ENCODE measurements around the gene NGLY1. TPM values are rescaled to one million over a fixed set of nuclear protein-coding genes. Genes with fewer than 3 reads are reported as not detected.
A peak's percentile ranks its signal among the peaks of the same experiment; 100 is the strongest.

The NGLY1 gene
- total and polyA plus RNA-seq, 2 of the 8 experiments (the other 6 are each of a cell fraction or from before 2014, with no cell fraction given) = 3.1 to 24.8 TPM

DNA sequence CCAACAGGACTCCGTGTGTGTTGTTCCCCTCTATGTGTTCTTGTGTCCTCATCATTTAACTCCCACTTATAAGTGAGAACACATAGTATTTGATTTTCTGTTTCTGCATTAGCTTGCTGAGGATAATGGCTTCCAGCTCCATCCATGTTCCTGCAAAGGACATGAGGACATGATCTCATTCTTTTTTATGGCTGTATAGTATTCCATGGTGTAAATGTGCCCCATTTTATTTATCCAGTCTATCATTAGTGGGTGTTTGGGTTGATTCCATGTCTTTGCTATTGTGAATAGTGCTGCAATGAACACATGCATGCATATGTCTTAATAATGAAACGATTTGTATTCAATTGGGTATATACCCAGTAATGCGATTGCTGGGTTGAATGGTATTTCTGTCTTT, 90.0 kb downstream of the NGLY1 start:
- Histone ChIP-seq H4K20me1 (replicated peaks in 1 of 2; ENCODE audit: control insufficient read depth in 1 of 2, insufficient read depth in 2 of 2, low read length in 2 of 2) (no peaks in the 10 kb centered on the region), H3K9me3 (ENCODE audit: insufficient read depth in 2 of 2, low read depth in 1 of 2, low read length in 1 of 2) (no peaks in the 10 kb centered on the region), H3K18ac (ENCODE audit: extremely low read depth, low read length) (no peak overlapping the region), H3K9ac (replicated peaks in 1 of 4; ENCODE audit: extremely low read depth in 1 of 4, low read depth in 3 of 4, low read length in 3 of 4) (no peak overlapping the region), H4K91ac (replicated peaks; ENCODE audit: insufficient read length, low read length) (no peak overlapping the region), H3K4me3 (ENCODE audit: extremely low read depth in 1 of 4, insufficient read depth in 2 of 4, low read depth in 3 of 4, low read length in 4 of 4) (no peak overlapping the region), H3K36me3 (ENCODE audit: control insufficient read depth in 2 of 4, insufficient read depth in 4 of 4, low read length in 3 of 4) (no peaks in the 10 kb centered on the region), H3K56ac (replicated peaks; ENCODE audit: insufficient read length, low read depth, low read length) (no peak overlapping the region), H2AFZ (ENCODE audit: low read length) (no peak overlapping the region), H3K27me3 (replicated peaks in 1 of 4; ENCODE audit: control insufficient read depth in 3 of 4, extremely low read depth in 1 of 4, insufficient read depth in 3 of 4, low read length in 3 of 4) (no peaks in the 10 kb centered on the region), H3K4ac (replicated peaks; ENCODE audit: insufficient read length, low read depth, low read length) (no peak overlapping the region), H2BK15ac (ENCODE audit: low read length) (no peak overlapping the region), H3K27ac (ENCODE audit: low read depth, low read length) (no peak overlapping the region), H2BK5ac (ENCODE audit: low read depth, low read length) (no peak overlapping the region), H3K23me2 (ENCODE audit: low read depth, low read length) (no peaks in the 10 kb centered on the region), H3K4me2 (ENCODE audit: insufficient read depth in 1 of 2, low read depth in 2 of 2, low read length in 2 of 2) (no peak overlapping the region), H3K14ac (ENCODE audit: insufficient read length) (no peak overlapping the region), H4K8ac (ENCODE audit: extremely low read depth, insufficient read depth, low read length) (no peak overlapping the region), H3K4me1 (replicated peaks in 1 of 4; ENCODE audit: control insufficient read depth in 3 of 4, insufficient read depth in 4 of 4, low read length in 3 of 4) (no peaks in the 10 kb centered on the region), H4K5ac (ENCODE audit: insufficient read length, low read depth, low read length) (no peak overlapping the region), H3K79me2 (ENCODE audit: control insufficient read depth in 1 of 2, insufficient read depth in 2 of 2, low read length in 2 of 2) (no peaks in the 10 kb centered on the region), H2AK5ac (ENCODE audit: low read depth, low read length) (no peak overlapping the region), H3K23ac (ENCODE audit: insufficient read length) (no peak overlapping the region), H3K79me1 (ENCODE audit: low read depth, low read length) (no peaks in the 10 kb centered on the region), H2BK12ac (ENCODE audit: low read depth, low read length) (no peak overlapping the region), H2BK20ac (ENCODE audit: low read length) (no peak overlapping the region), H2BK120ac (replicated peaks; ENCODE audit: low read depth, low read length) (no peak overlapping the region)
- DNase-seq (ENCODE audit: low read depth in 1 of 2, low spot score in 2 of 2) (no peak), FAIRE-seq (no peak)
- WGBS, 2 experiments (ENCODE audit: extremely low coverage in 1 of 2, insufficient coverage in 1 of 2, insufficient read length in 1 of 2, insufficient replicate concordance in 2 of 2, low coverage in 1 of 2, low lambda C conversion rate in 2 of 2, missing lambda C conversion rate in 1 of 2) = 59% methylated on average over 3 of the region's 3 CpGs; no CpG with 5 or more reads in 1 of the 2 experiments
- TF ChIP-seq MAFK (IDR thresholded peaks at IDR 0.05; ENCODE audit: low read depth, low read length) (no peak), SIX5 (IDR thresholded peaks at IDR 0.05; ENCODE audit: low read depth, low read length) (no peak), CBX8 (IDR thresholded peaks at IDR 0.05; ENCODE audit: borderline replicate concordance, low read depth, low read length) (no peak), KDM1A (IDR thresholded peaks at IDR 0.05; ENCODE audit: borderline replicate concordance, low read length) (0 out of 2 replicates have a peak, but pooled peaks have one; percentile 37)
- ChIA-PET POLR2A (ENCODE audit: partially characterized antibody) (no interaction called here), CTCF (ENCODE audit: partially characterized antibody) (no interaction called here)
